Thymus (tissue), 11 donors: ENCODE data around the gene AUTS2. TPM values are rescaled to one million over a fixed set of nuclear protein-coding genes. Genes with fewer than 3 reads are reported as not detected.

Experiments used
- DNase-seq, 9 donors: peaks; one replicate each; pipeline ENCODE4 v3.0.0-alpha.2; 2013; ENCODE audit warnings: low spot score in 9 of 9, low read depth in 6 of 9, missing footprints in 1 of 9
- H3K27ac ChIP-seq, 2 donors: one replicate each; pipeline ENCODE4 v1.5.1; 2013; ENCODE audit warnings: control low read depth in 1 of 2, low read depth in 1 of 2, low read length in 1 of 2, mild to moderate bottlenecking in 1 of 2, moderate library complexity in 1 of 2
- H3K27me3 ChIP-seq, 2 donors: one replicate each; pipeline ENCODE4 v1.5.1; 2013; ENCODE audit warnings: low read length in 1 of 2; ENCODE audit not compliant: control insufficient read depth in 2 of 2, insufficient read depth in 1 of 2
- H3K36me3 ChIP-seq, 2 donors: one replicate each; pipeline ENCODE4 v1.5.1; 2013; ENCODE audit warnings: low read length in 1 of 2, mild to moderate bottlenecking in 1 of 2, moderate library complexity in 1 of 2; ENCODE audit not compliant: control insufficient read depth in 2 of 2, insufficient read depth in 2 of 2
- H3K4me1 ChIP-seq, 2 donors: one replicate each; pipeline ENCODE4 v1.5.1; 2013; ENCODE audit warnings: low read length in 2 of 2; ENCODE audit not compliant: control insufficient read depth in 2 of 2, insufficient read depth in 2 of 2
- H3K4me3 ChIP-seq, 2 donors: one replicate each; pipeline ENCODE4 v1.5.1; 2013; ENCODE audit warnings: low read length in 2 of 2, control low read depth in 1 of 2, mild to moderate bottlenecking in 1 of 2
- H3K9me3 ChIP-seq, 2 donors: one replicate each; pipeline ENCODE4 v1.5.1; 2013; ENCODE audit warnings: low read length in 1 of 2, mild to moderate bottlenecking in 1 of 2; ENCODE audit not compliant: control insufficient read depth in 2 of 2, insufficient read depth in 1 of 2
- WGBS: extraction: QIAGEN DNeasy Blood & Tissue Kit; methylation state at CpG from one replicate; pipeline ENCODE4 v1.1.7; 2013; 5-methylcytosine and 5-hydroxymethylcytosine counted together
- polyA plus RNA-seq: library from polyadenylated mRNA; stranded (reverse); fragments of 200-250 nt; gene quantifications from one replicate; pipeline ENCODE4 v1.2.3, GENCODE V29; 2013
- total RNA-seq: library from RNA; stranded (reverse); fragments of 120-200 nt; gene quantifications from one replicate; pipeline ENCODE4 v1.2.4, GENCODE V29; 2013
- donor health status: healthy.

AUTS2 gene
- total and polyA plus RNA-seq, 2 donors = 9.2 to 17.1 TPM

DNA sequence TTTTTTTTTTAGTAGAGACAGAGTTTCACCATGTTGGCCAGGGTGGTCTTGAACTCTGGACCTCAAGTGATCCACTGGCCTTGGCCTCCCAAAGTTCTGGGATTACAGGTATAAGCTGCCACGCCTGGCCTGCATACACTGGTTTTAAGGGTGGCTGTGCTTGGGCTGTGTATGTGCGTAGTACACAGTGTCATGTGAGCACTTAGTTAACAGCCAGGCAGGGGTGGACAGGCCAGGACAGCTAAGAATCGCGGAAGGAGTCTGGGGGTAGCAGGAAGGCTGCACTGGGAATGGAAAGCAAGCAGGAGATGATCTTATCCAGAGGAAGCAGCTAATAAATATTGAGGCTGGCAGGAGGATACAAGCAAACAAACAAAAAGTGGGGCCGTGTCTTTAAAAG, 1153.6 kb downstream of the AUTS2 start:
- no peak overlapping the region for H3K4me3 ChIP-seq
- WGBS = 87% methylated on average over 5 of the region's 5 CpGs
- no peak for DNase-seq
- peaks cover 0 to 2% of the 10 kb centered on the region in 2 donors for H3K36me3 ChIP-seq
- no peaks in the 10 kb centered on the region for H3K4me1 ChIP-seq
- H3K27me3 ChIP-seq = no peaks in the 10 kb centered on the region
- H3K27ac ChIP-seq = no peak overlapping the region
- no peaks in the 10 kb centered on the region for H3K9me3 ChIP-seq

DNA sequence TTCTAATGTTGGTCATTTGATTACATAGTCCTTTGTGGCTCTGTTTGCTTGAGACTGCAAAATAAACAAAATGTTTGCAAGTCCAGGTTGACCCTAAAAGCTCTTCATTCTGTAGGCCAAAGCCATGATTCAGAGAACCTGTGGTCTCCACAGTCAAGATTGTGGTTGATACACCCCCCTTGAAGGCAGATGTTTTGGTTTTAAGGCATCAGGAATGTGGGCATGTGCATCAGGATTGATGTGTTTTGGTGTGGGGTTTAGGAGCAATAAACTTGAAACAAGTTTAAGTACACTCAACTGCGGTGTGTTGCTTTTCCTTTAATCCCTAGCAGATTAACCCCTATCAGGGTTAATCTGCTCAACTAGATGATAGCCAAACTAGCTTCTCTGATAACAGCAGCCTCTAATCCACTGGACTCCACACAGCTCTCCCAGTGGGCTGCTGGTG, 1154.5 kb downstream of the AUTS2 start:
- DNase-seq = no peak
- peaks cover 0 to 2% of the 10 kb centered on the region in 2 donors for H3K36me3 ChIP-seq
- no peaks in the 10 kb centered on the region for H3K27me3 ChIP-seq
- H3K4me1 ChIP-seq = no peaks in the 10 kb centered on the region
- WGBS = 66% methylated on average over 1 of the region's 1 CpG
- no peak overlapping the region for H3K4me3 ChIP-seq
- no peaks in the 10 kb centered on the region for H3K9me3 ChIP-seq
- H3K27ac ChIP-seq = no peak overlapping the region

DNA sequence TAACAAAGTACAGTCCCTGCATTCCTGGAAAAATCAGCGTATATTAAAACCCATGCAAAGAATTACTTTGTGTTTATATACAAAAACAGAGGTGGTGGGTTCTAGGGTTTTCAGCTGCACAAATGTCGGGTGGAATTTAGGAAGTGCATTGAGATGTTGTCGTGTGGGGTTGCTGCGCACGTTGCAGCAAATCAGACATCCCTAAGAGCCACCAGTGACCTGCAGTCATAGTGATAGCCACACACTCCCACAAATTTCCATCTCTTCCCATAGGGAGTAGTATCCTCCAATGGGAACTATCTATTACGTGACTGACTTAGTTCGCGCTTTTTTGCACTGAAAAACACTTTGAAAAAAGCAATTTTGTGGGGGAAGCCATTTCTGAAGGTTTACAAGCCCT, 1158.5 kb downstream of the AUTS2 start:
- 98% methylated on average over 8 of the region's 8 CpGs for WGBS
- DNase-seq = no peak
- no peaks in the 10 kb centered on the region for H3K4me1 ChIP-seq
- H3K27ac ChIP-seq = no peak overlapping the region
- no peaks in the 10 kb centered on the region for H3K9me3 ChIP-seq
- H3K36me3 ChIP-seq = peaks cover 0 to 2% of the 10 kb centered on the region in 2 donors
- H3K4me3 ChIP-seq = no peak overlapping the region
- no peaks in the 10 kb centered on the region for H3K27me3 ChIP-seq

DNA sequence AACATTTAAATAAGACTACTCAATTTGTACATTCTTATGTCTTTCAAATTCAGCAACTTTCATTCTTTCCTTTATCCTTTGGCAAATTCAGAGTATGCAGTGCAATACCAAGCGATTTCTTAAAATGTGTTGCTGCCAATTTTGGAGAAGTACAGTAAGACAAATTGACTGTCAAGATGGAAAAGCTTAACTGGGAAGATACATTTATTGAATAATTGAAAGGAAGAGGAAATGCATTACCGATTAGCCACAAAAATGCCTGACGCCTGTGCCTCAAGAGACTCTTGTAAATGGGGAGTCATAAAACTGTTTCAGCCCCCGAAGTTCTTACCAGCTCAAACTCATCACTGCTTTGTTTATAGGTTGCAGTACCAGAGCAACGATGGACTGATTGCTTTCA, 1160.4 kb downstream of the AUTS2 start:
- 77% methylated on average over 5 of the region's 5 CpGs for WGBS
- Histone ChIP-seq H3K36me3 (no peaks in the 10 kb centered on the region), H3K27ac (no peak overlapping the region)

DNA sequence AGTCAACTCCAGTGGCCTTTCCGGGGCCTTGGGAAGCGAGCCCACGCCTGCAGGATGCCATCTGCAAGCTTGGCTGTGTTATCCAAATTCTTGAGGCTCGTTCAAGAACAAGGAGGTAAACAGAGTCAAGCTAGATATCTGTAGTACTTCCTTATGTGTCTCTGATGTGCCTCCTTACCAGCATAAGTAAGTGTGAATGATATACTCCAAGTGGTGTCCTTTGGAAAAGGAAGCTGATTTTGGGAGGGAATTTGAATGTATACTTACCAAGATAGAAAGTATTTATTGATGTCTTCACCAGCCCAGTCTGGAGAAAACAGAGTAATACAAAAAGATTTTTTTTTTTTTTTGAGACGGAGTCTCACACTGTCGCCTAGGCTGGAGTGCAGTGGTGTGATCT, 1161.4 kb downstream of the AUTS2 start:
- H3K4me1 ChIP-seq = no peaks in the 10 kb centered on the region
- H3K27me3 ChIP-seq = no peaks in the 10 kb centered on the region
- no peaks in the 10 kb centered on the region for H3K9me3 ChIP-seq
- no peak overlapping the region for H3K27ac ChIP-seq
- no peaks in the 10 kb centered on the region for H3K36me3 ChIP-seq
- DNase-seq = no peak
- WGBS = 98% methylated on average over 6 of the region's 6 CpGs
- no peak overlapping the region for H3K4me3 ChIP-seq

More for the DNA sequence above, 1160.4 kb downstream of the AUTS2 start:
- H3K4me3 ChIP-seq = no peak overlapping the region
- H3K4me1 ChIP-seq = no peaks in the 10 kb centered on the region
- no peaks in the 10 kb centered on the region for H3K27me3 ChIP-seq
- no peak for DNase-seq
- H3K9me3 ChIP-seq = no peaks in the 10 kb centered on the region

DNA sequence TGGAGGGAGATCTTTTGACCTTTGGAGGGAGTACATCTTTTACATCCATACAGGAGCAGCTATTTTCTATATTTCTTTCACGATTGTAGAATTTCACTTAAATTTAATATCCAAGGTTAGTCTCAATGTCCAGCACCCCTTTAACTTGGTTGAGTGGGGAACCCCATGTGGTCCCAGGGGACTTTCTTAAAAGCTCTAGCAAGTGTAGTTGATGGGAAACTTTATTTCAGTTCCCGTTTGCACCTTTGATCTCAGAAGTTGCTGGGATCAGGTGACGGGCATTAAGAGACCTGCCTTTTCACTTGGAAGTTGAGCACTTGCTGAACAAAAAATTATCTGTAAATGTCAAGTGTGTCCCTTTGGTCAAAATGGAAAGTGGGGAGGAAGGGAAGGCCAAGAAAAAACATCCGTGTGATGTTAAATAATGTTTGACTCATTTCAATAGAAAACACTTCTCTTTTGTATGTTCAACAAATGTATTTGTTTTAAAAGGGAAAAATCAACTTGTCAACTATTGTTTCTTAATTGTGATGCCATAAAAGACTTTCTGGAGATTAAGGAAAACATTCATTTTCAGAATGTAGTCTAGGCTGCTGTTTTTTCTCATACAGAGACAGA, 1163.5 kb downstream of the AUTS2 start:
- 94% methylated on average over 4 of the region's 4 CpGs for WGBS
- H3K9me3 ChIP-seq = no peaks in the 10 kb centered on the region
- H3K27ac ChIP-seq = no peak overlapping the region
- H3K4me1 ChIP-seq = no peaks in the 10 kb centered on the region
- no peak for DNase-seq
- no peaks in the 10 kb centered on the region for H3K27me3 ChIP-seq
- no peak overlapping the region for H3K4me3 ChIP-seq
- peaks cover 11 to 16% of the 10 kb centered on the region in 2 donors for H3K36me3 ChIP-seq

DNA sequence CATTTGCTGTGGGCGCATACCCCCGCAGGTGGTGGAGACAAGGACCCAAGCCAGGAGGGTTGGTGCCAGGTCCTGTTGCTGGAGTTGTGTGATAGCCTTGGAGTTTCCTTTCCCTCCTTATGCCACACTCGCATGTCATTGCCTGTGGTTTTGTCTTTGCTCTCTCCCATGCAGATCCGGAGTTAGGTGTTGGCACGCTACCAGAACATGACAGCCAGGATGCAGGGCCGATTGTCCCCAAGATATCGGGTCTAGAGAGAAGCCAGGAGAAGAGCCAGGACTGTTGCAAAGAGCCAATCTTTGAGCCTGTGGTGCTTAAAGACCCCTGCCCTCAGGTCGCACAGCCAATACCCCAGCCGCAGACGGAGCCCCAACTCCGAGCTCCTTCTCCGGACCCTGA, 1164.4 kb downstream of the AUTS2 start:
- DNase-seq = no peak
- Histone ChIP-seq H3K4me3 (no peak overlapping the region), H3K27me3 (no peaks in the 10 kb centered on the region), H3K36me3 (peaks cover 11 to 20% of the 10 kb centered on the region in 2 donors), H3K9me3 (no peaks in the 10 kb centered on the region), H3K4me1 (no peaks in the 10 kb centered on the region), H3K27ac (no peak overlapping the region)
- WGBS = 78% methylated on average over 12 of the region's 12 CpGs

DNA sequence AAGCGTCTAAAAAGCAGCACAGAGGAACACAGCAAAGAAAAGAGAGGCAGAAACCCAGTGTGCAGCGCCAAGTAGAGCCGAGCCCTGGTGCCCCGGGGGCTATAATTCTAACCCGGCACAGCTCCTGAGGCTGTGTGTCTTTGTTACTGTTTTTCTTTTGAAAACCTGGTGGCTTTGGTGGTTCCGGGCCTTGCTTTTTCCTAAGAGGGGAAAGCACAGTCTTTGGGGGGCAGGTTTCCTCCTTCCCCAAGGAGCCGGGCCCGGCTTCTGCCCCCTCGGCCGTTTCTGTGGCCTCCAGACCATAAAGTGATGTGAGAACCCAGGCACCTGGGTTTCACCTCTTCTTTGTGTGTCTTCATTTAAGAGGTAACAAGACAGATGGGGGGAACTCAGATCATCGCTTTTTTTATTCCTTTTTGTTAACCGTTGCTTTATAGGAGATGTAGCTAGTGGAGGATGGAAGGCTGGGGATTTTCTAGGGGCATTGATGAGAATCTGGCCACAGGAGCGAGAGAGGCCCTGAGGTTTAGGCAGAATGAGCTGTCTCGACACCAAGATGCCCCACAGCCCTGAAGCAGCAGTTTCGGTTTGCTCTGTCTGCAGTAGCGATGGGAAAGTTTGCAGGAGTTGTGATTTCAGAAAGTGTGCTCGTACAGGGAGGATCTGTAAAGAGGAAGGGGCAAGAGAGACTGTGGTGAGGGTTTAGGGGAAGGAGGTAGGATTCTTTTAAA, 1165.9 kb downstream of the AUTS2 start:
- H3K36me3 ChIP-seq = peaks cover 11 to 26% of the 10 kb centered on the region in 2 donors
- no peak overlapping the region for H3K27ac ChIP-seq
- DNase-seq = no peak
- no peak overlapping the region for H3K4me3 ChIP-seq
- no peaks in the 10 kb centered on the region for H3K9me3 ChIP-seq
- WGBS = 93% methylated on average over 17 of the region's 17 CpGs
- no peaks in the 10 kb centered on the region for H3K4me1 ChIP-seq
- no peaks in the 10 kb centered on the region for H3K27me3 ChIP-seq

DNA sequence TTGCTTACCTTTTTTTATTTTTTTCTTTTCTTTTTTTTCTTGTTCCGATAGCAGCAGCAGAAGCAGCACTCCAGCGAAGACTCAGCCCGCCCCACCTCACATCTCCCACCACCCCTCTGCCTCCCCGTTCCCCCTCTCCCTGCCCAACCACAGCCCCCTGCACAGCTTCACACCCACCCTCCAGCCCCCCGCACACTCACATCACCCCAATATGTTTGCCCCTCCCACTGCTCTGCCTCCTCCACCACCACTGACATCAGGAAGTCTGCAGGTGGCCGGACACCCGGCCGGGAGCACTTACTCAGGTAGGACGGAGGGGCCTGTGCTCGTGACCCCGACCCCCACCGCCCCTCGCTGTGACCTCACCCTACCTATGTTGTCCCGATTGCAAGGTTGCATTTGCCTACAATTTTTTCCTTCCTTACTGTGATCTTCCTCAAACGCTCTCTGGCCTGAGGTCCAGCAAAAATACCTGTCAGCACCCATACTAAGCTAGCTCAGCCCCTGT, 1166.5 kb downstream of the AUTS2 start:
- no peaks in the 10 kb centered on the region for H3K9me3 ChIP-seq
- H3K27me3 ChIP-seq = no peaks in the 10 kb centered on the region
- H3K27ac ChIP-seq = no peak overlapping the region
- H3K4me1 ChIP-seq = no peaks in the 10 kb centered on the region
- H3K4me3 ChIP-seq = no peak overlapping the region
- WGBS = 93% methylated on average over 15 of the region's 15 CpGs
- no peak for DNase-seq
- peaks cover 11 to 27% of the 10 kb centered on the region in 2 donors for H3K36me3 ChIP-seq
